Retina (tissue), 1 donor: Measurements from ENCODE around the gene NFKBIE.
A peak's percentile ranks its signal among the peaks of the same experiment; 100 is the strongest.
"Not testable (repeated sequence)": the region's sequence is repeated elsewhere in the genome, so short reads cannot be mapped to it uniquely, and the experiment has no call there.

Source experiments
- DNase-seq: peaks from one replicate; pipeline ENCODE4 v3.0.0-alpha.2; 2016

NFKBIE gene

DNA sequence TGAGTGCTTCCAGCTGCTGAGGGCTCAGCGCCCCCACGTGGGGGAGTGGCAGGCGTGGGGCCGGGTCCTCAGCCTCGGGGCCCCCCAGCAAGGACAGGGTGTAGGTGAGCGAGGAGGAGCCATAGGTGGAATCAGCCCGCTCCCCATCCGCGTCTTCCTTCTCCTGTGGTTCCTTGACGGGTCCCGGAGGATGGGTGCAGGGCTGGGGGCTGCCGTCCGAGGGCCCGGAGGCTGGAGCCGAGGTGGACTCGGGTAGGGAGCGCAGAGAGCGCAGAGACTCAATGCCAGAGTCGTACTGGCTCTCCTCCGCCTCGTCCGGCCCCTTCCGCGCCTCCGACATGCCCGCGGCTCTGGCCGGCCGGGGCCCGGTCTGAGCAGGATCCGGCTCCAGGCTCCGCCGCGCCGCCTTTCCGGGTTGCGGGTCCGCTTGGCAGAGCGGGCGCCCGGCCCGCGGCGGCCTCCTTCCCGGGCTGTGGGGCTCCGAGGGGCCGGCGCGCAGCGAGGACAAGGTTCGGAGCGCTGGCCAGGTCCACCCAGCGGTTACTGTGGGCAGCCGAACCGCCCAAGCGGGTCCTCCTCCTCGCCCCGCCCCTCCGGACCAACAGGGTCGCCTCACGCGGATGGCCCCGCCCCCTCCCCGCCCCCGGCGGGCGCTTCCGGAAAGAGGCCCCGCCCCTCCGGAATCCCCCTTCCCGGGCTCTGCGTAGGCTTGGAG is at the start of gene NFKBIE:
Gene NFKBIE (minus strand): TSS at position 545 of the 715 bp plus-strand sequence. CDS start 205 bp downstream, at position 340.
- peak; percentile 89 for DNase-seq

GRCh38 chr6:44314657-44315056 is 49.3 kb upstream of the NFKBIE start:
- DNase-seq, result not testable (repeated sequence)

DNA sequence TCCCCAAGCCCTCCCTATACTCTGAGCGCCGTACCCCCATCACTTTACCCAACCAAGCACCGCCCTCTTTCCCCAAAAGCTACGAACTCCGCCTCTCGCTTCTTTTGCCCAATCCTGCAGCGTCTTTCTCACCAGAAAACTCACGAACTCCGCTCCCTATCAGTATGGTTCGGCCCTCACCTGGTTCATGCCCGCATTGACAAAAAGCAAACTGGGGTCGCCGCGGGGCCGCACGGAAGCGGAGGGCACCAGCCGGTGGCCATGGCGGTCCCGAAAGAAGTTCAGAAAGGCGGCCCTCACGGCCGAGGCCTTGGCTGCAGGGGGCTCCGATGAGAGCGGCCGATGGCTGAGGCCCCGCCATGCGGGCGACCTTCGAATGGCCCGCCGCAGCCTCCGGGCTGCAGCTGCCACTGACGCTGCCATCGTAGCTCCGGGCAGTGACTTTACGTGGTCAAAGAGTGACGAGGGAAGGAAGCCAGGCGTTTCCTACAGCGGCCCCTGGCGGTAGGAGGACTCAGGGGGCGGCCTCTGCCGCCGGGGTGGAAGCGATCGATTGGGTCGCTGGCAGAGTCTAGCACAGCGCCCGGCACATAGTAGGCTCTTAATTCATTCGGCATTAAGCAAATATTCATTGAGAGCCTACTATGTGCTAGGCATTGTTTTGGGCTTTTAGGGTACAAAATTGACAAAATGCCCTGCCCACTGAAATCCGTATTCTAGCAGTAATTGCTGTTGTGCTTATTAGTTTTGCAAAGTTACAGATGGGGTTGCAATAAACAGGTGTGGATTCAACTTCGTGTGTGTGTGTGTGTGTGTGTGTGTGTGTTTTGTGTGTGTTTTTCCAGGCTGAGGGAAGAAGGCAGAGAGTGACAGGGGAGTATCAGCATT is 47.8 kb upstream of the NFKBIE start, which contains the start of gene AARS2:
Gene AARS2 (minus strand): TSS at position 447 of the 888 bp plus-strand sequence. CDS start 24 bp downstream, at position 423.
- DNase-seq, result peak; percentile 95

- no peak for DNase-seq
These were observed 46.4 kb upstream of the NFKBIE start for GRCh38 chr6:44311767-44312166.

DNA sequence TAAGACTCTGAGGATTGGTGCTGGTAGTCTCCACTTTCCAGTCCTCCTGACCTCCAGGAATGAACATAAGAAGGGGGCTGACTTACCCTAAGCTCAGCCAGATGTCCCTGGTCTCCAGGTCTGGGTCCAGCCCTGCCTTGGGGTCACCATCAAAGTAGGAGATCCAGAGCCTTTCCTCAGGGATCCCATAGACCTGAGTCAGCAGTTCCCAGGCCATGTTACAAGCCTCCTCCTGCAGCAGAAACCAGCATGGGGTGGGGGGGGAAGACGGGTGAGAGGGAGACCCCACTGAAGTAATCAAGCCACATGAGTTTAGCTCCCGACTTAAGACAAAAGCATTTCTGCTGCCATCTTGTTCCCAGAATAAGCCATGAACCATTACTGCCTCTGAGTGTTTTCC is 46.0 kb upstream of the NFKBIE start:
- no peak for DNase-seq

GRCh38 chr6:44310241-44310640 is 44.9 kb upstream of the NFKBIE start:
- no peak for DNase-seq

- no peak for DNase-seq
These were observed 44.3 kb upstream of the NFKBIE start for GRCh38 chr6:44309631-44310030.

- DNase-seq, result no peak
These were observed 43.7 kb upstream of the NFKBIE start for GRCh38 chr6:44309092-44309491.

DNA sequence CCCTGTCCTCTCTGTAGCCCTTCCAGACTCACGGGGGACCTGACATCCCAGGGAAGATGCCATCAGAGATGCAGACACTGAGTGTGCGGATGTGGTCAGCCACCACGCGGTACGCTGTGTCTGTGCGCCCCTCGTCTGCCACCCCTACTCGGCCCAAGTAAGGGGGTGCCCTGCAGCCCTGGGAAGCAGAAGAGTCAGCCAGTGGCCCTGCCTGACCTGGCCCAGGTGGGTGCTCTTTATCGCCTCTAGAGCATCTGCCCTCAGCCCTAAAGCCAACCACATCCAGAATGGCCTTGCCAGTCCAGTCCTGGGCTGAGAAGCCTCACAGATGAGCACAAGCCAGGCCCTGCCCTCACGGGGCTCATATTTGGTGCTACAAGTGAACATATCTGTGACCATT is 41.9 kb upstream of the NFKBIE start:
- no peak for DNase-seq

DNA sequence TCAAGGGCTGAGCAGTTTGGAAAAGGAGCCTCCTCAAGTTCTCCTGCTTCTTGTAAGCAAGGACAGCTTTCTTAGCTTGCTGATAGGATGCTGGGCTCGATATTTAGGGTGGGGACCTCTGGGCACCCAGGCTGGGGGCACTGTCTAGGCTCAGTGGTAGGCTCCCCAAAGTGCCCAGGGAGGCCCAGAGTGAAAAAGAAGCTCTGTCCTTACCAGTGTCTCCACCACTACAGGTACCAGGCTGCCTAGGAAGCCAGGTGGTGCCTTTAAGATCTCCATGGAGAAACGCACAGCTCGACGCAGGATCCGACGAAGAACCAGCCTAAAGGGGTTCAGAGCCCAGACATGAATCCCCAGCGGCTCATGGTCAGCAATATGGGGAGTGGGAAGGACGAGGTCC is 41.4 kb upstream of the NFKBIE start:
- DNase-seq, result no peak

DNA sequence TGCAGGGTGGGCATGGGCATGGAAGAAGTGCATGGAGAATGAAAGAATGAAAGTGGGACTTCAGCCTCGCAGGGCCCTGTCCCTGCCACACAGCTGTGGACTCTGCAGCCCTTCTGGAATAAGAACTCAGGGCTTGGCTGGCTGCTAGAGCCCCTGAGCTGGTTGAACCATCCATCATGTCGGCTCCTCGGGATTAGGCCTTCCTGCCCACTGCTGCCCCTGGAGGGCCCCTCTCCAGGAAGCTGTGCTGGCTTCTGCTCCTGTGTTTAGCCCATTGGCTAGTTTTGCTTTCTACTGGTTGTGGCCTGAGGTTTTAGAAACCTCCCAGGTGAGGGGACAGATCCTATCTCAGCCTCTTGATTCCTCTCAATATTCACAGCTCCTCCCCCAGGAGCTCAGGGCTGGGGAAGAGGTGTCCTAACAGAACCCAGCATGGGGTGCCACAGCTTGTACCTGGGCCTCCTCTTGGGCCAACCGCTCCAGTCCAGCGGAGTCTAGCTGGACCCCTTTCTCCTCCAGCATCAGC is 39.9 kb upstream of the NFKBIE start:
- DNase-seq, result no peak

DNA sequence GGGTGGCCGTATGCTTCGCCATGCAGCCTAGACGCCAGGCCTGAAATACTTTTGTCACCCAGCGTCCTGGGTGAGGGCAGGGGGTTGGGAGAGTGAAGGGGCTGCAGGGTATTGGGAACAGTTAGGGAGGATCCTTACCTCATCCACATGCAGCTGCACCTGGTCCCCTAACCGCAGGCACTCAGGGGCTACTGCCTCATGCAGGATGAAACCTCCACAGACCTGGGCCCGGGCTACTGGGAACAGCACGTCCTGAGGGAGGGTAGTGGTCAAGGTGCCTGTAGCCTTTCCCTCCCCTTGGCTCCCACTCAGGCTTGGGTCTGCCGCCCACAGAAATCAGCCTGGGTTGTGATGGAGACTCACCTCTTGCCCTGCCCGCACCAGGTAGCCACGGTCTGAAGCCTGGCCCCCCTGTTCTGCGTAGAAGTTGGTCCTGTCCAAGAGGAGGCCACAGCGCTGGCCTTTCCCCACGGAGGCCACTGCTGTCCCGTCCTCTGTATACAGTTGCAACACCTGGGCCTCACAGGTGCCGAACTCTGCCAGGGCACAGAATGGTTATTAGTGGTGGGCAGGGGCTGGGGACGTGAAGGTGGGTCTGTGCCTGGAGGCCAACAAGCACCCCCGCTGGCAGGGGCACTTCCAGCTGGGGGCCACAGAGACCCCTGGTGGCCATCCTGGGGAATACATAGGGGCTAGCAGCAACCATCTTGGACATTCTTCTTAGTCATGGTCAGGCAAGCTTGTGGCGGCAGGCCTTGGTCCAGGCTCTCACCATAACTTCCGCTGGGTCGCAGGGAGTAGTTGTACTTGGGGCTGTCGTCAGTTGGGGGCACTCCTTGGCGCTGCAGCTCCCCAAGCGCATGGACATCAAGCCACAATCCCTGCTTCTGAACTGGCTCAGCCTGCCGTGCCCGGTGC is 39.2 kb upstream of the NFKBIE start:
- DNase-seq, result peak; percentile 36

GRCh38 chr6:44303842-44304241 is 38.5 kb upstream of the NFKBIE start:
- DNase-seq, result no peak

- DNase-seq, result no peak
These were observed 37.5 kb upstream of the NFKBIE start for GRCh38 chr6:44302856-44303255.

GRCh38 chr6:44301782-44302564 is 36.6 kb upstream of the NFKBIE start:
- no peak for DNase-seq

DNA sequence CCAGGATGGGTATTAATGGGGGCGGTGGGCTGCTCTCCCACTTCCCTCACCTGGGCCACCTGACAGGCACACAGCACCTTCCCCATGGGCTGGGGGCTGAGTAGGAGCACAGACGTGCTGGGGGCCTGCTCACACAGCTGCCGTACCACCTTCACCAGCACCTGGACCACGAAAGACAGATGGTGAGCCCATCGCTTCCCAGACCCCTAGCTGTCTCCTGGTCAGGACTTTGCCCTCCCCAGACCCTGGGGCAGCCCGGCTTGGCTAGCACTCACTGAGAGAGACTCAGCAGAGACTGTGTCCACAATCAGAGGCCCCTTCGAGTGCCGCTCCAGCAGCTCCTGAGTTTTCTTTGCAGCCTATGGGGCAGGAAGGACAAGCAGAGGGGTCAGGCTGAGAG is 35.8 kb upstream of the NFKBIE start:
- DNase-seq, result no peak

DNA sequence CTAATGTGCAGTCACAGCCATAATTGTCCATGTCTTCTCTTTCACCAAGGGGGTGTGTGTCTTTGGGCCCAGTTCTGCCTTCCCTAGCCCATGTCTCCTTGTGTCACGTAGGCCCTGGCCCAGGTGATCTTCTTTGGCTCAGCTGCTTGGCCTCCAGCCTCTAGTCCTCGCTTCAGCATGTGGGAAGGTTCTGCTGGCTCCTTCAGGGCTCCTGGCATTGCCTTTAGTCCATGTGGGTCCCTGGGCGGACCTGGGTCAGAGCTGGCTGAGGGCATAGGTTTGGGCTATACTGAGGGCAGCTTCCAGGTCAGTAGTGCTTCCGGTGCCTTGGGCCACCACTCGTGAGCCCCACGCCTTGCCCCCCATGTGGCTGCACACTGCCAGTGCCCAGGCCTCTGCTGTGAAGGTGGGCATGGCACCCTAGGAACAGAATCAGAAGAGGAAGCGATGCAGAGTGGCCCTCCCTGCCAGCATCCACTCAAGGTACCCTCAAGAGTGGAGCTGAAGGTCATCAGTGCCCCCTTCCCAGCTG is 35.0 kb upstream of the NFKBIE start:
- DNase-seq, result no peak

- DNase-seq, result no peak
These were observed 33.5 kb upstream of the NFKBIE start for GRCh38 chr6:44298864-44299263.

DNA sequence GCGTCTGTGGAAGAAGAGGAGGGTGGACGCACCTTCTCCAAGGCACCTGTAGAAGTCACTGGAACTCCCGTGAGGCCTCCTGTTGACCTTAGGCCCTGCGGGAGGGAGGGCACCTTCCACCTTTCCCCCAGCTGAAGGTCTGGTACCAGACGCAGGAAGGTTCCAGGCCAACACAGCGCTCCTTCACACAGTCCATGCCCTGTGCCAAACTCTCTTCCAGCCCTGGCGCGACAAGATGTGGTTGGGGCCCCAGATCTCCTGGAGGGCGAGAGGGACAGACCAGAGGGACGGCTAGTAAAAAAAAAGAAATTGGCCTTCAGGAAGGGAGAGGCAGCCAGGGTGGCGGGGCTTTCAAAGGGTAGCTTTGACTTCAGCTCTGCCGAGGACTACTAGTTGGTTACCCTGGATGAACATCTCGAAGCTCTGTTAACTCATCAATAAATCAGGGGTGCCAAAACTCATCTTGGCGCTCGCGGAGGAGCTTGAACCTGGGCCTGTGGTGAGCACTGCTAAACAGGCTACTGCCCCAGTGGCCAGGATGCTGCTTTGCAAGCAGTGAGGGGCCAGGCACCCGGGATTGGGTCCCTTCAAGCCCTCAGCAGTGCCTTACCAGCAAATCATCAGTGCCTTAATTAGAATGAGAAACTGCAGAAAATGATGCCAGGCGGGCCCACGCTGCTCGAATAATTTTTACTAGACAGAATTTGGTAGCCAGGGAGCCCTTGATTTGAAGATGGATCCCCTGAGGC is 32.9 kb upstream of the NFKBIE start:
- no peak for DNase-seq
